HuH-7 (cell line): ENCODE results near the gene BRMS1L.
"Not testable (repeated sequence)": the region's sequence is repeated elsewhere in the genome, so short reads cannot be mapped to it uniquely, and the experiment has no call there.

ENCODE experiments used
- DNase-seq: peaks from one replicate; pipeline ENCODE4 v3.0.0; 2011; ENCODE audit warnings: low spot score

BRMS1L gene

GRCh38 chr14:35821564-35822411, 4.3 kb upstream of the BRMS1L start:
- DNase-seq, result peak; percentile 53

- no peak for DNase-seq
Observed at GRCh38 chr14:35822501-35822900, 3.6 kb upstream of the BRMS1L start.

GRCh38 chr14:35824446-35825165, 1.5 kb upstream of the BRMS1L start:
- DNase-seq, result not testable (repeated sequence)

- DNase-seq, result no peak
Observed at GRCh38 chr14:35825968-35826217, 245 bp upstream of the BRMS1L start.

GRCh38 chr14:35826952-35827416, 846 bp downstream of the BRMS1L start:
- no peak for DNase-seq

- DNase-seq, result no peak
Observed at GRCh38 chr14:35827678-35828472, 1.7 kb downstream of the BRMS1L start.

GRCh38 chr14:35829449-35829848, 3.3 kb downstream of the BRMS1L start:
- DNase-seq, result no peak

- DNase-seq, result no peak
Observed at GRCh38 chr14:35835208-35835982, 9.3 kb downstream of the BRMS1L start.

- DNase-seq, result not testable (repeated sequence)
Observed at GRCh38 chr14:35841704-35842103, 15.6 kb downstream of the BRMS1L start.

GRCh38 chr14:35842245-35842644, 16.1 kb downstream of the BRMS1L start:
- DNase-seq, result not testable (repeated sequence)

- no peak for DNase-seq
Observed at GRCh38 chr14:35844494-35844893, 18.4 kb downstream of the BRMS1L start.

- DNase-seq, result no peak
Observed at GRCh38 chr14:35847636-35848035, 21.5 kb downstream of the BRMS1L start.

- DNase-seq, result no peak
Observed at GRCh38 chr14:35849122-35849521, 23.0 kb downstream of the BRMS1L start.

- no peak for DNase-seq
Observed at GRCh38 chr14:35851823-35852222, 25.7 kb downstream of the BRMS1L start.

GRCh38 chr14:35853225-35853624, 27.1 kb downstream of the BRMS1L start:
- DNase-seq, result no peak

GRCh38 chr14:35854696-35855270, 28.6 kb downstream of the BRMS1L start:
- no peak for DNase-seq

GRCh38 chr14:35855876-35856481, 29.8 kb downstream of the BRMS1L start:
- DNase-seq, result no peak

GRCh38 chr14:35858521-35859209, 32.5 kb downstream of the BRMS1L start:
- no peak for DNase-seq

GRCh38 chr14:35861204-35861868, 35.2 kb downstream of the BRMS1L start:
- no peak for DNase-seq
